ENCODE results near the gene SLC15A4.

SLC15A4 gene

DNA sequence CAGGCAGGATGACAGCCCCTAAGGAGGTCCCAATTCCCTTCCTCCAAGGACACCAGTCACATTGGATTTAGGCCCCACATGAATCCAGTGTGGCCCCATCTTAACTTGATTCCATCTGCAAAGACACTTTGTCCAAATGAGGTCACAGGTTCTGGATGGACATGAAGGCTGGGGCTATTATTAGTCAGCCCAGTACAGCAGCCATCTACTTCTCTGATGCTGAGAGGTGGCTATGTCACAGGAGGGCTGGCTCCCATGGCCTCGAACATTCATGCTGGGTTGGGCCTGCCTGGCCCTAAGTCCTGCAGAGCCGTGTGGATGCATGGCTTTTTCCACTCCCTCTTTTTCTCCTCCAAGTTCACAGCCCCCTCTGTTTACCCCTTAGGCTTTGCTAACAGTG, 35.9 kb downstream of the SLC15A4 start:
- TF ChIP-seq, protein P1, sequence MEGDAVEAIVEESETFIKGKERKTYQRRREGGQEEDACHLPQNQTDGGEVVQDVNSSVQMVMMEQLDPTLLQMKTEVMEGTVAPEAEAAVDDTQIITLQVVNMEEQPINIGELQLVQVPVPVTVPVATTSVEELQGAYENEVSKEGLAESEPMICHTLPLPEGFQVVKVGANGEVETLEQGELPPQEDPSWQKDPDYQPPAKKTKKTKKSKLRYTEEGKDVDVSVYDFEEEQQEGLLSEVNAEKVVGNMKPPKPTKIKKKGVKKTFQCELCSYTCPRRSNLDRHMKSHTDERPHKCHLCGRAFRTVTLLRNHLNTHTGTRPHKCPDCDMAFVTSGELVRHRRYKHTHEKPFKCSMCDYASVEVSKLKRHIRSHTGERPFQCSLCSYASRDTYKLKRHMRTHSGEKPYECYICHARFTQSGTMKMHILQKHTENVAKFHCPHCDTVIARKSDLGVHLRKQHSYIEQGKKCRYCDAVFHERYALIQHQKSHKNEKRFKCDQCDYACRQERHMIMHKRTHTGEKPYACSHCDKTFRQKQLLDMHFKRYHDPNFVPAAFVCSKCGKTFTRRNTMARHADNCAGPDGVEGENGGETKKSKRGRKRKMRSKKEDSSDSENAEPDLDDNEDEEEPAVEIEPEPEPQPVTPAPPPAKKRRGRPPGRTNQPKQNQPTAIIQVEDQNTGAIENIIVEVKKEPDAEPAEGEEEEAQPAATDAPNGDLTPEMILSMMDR (IDR thresholded peaks at IDR 0.05; ENCODE audit: insufficient read depth, low read length, poor library complexity, severe bottlenecking) = no peak
- Histone ChIP-seq H3K27me3 (replicated peaks; ENCODE audit: control insufficient read depth, insufficient read depth, low read length) (no peaks in the 10 kb centered on the region), H3K36me3 (ENCODE audit: control insufficient read depth, insufficient read depth, low read length) (peaks cover 8% of the 10 kb centered on the region; the same call in 1 of the 2 replicates), H3K4me3 (replicated peaks; ENCODE audit: low read depth, low read length) (no peak overlapping the region)
- DNase-seq (ENCODE audit: extremely low read depth, insufficient read length) = no peak

DNA sequence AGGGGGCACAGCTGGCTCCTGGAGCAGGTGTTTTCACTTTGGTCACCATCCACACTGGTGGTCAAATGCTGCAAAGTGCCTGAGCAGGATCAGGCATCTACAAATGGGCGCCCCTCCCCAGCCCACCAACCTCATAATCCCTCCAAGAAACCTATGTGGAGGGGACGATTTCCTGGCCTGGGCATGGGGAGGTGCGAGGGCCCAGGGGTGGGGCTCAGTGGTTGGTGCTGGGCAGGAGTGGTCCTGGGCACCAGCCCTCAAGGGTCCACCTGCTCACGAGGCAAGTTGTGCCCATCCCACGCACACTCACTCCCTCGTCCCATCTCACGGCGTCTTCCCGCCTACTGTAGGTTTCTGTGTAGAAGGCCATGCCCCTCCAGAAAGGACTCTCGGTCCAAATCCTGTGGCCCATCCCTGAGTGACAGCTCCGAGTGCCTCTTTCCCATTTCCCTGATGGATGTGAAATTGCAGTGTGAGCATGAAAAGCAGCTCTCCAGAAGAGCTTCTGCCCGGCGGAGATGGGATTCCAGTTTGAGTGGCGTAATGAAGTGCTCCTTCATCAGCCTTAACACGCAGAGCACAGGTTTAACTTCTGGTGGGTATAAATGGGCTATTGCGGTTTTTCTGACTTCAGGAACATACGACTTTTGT, 36.9 kb downstream of the SLC15A4 start:
- Histone ChIP-seq H3K4me3 (replicated peaks; ENCODE audit: low read depth, low read length) (no peak overlapping the region), H3K27me3 (replicated peaks; ENCODE audit: control insufficient read depth, insufficient read depth, low read length) (no peaks in the 10 kb centered on the region), H3K36me3 (ENCODE audit: control insufficient read depth, insufficient read depth, low read length) (peaks cover 2% of the 10 kb centered on the region; the same call in 1 of the 2 replicates)
- TF ChIP-seq, protein P1 (IDR thresholded peaks at IDR 0.05; ENCODE audit: insufficient read depth, low read length, poor library complexity, severe bottlenecking) = no peak
- DNase-seq (ENCODE audit: extremely low read depth, insufficient read length) = no peak

DNA sequence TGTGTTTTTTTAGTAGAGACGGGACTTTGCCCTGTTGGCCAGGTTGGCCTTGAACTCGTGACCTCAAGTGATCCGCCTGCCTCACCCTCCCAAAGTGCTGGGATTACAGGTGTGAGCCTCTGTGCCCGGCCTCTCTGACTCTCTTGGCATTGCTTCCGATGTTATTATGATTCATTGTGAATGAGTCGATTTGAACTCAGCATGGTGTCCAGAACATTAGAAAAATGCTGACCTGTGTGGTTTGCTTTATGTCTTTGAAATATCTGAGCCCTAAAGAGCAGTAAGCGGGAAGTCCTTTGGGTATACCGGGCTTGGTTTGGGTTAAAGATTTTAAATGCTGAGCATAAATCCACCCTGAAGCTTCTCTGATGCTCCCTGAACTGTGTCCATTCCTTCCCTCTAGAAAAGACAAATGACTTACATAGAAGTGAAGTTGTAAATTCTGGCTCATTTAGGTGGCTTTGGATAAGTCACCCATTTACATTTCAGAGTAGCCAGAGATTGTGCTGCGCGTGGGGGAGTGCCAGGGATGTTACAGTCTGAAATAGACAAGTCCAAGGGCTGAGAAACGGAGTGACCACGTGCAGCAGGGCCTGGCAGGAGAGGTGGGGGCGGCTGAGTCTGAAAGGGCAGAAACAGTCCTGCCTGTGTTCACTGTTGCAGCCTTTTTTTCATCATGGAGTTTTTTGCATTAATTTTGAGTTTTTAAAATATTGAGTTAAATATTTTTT, 39.6 kb downstream of the SLC15A4 start:
- no peaks in the 10 kb centered on the region for H3K27me3 ChIP-seq (replicated peaks; ENCODE audit: control insufficient read depth, insufficient read depth, low read length)
- TF ChIP-seq, protein P1 (IDR thresholded peaks at IDR 0.05; ENCODE audit: insufficient read depth, low read length, poor library complexity, severe bottlenecking) = no peak
- no peak for DNase-seq (ENCODE audit: extremely low read depth, insufficient read length)
- H3K36me3 ChIP-seq (ENCODE audit: control insufficient read depth, insufficient read depth, low read length) = no peaks in the 10 kb centered on the region
- no peak overlapping the region for H3K4me3 ChIP-seq (replicated peaks; ENCODE audit: low read depth, low read length)

DNA sequence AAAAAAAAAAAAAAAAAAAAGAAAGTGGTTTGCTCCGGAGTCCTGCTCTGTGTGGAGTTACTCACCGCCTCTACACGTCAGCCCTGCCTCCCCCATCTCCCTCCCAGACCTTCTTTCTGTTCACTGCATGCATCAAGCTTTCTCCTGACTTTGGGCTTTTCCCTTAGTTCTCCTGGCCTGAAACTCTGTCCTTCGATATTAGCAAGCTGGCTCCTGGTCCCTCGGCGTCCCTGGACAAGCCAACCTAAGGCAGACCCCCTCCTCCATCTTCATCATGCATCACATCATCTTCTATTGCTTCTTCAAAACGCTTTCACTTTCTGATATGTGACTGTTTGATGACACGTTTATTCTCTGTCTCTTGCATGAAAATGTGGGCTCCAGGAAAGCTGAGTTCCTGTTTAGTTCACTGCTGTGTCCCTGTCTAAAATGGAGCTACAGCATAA, 40.6 kb downstream of the SLC15A4 start:
- DNase-seq (ENCODE audit: extremely low read depth, insufficient read length) = no peak
- H3K4me3 ChIP-seq (replicated peaks; ENCODE audit: low read depth, low read length) = peak overlapping the region; percentile 19; the same call in 1 of the 2 replicates
- TF ChIP-seq, protein P1 (IDR thresholded peaks at IDR 0.05; ENCODE audit: insufficient read depth, low read length, poor library complexity, severe bottlenecking) = no peak

DNA sequence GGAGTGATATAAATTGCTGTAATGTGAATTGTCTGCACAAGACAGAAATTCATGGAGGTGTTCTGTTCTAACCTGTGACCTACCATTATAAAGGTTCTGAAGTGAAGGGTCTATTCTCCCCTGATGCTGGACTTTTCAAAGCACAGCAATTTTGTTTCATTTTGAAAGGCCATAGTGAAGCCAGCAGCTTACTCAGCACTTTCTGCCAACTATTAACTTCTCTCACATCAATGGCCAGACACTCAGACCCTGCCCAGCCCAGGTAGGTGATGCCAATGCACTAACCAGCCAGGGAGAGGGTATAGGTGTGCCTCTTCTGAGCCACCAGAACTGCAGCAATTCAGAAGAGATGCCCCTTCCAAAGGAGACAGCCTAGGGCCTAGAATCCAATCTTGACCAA, 43.9 kb downstream of the SLC15A4 start:
- DNase-seq (ENCODE audit: extremely low read depth, insufficient read length) = no peak
- H3K4me3 ChIP-seq (replicated peaks; ENCODE audit: low read depth, low read length) = no peak overlapping the region
- H3K27me3 ChIP-seq (replicated peaks; ENCODE audit: control insufficient read depth, insufficient read depth, low read length) = no peaks in the 10 kb centered on the region
- TF ChIP-seq, protein P1 (IDR thresholded peaks at IDR 0.05; ENCODE audit: insufficient read depth, low read length, poor library complexity, severe bottlenecking) = no peak
- H3K36me3 ChIP-seq (ENCODE audit: control insufficient read depth, insufficient read depth, low read length) = no peaks in the 10 kb centered on the region

More for the DNA sequence above, 40.6 kb downstream of the SLC15A4 start:
- H3K36me3 ChIP-seq (ENCODE audit: control insufficient read depth, insufficient read depth, low read length) = no peaks in the 10 kb centered on the region
- H3K27me3 ChIP-seq (replicated peaks; ENCODE audit: control insufficient read depth, insufficient read depth, low read length) = no peaks in the 10 kb centered on the region
